ENCODE results near the gene CLTCL1.

The CLTCL1 gene

DNA sequence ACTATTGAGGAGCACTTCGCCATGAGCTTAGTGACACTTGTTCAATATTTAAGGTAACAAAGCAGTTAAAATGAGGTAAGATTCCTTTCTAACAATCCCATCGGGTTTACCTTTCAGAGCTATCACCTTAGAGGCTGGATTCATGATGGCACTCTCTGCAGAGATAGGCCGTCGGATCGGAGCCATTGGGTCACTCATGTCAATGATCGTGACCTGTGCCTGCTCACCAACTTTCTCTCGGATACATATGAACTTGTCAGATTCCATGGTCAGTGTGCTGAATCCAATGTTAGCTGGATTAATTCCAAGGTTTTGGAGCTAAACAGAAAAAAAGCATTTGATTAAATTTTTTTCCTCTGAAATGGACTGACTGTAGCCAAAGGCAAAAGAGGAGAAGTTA lies 16.0 kb downstream of the CLTCL1 start:
- TF ChIP-seq, protein P1, sequence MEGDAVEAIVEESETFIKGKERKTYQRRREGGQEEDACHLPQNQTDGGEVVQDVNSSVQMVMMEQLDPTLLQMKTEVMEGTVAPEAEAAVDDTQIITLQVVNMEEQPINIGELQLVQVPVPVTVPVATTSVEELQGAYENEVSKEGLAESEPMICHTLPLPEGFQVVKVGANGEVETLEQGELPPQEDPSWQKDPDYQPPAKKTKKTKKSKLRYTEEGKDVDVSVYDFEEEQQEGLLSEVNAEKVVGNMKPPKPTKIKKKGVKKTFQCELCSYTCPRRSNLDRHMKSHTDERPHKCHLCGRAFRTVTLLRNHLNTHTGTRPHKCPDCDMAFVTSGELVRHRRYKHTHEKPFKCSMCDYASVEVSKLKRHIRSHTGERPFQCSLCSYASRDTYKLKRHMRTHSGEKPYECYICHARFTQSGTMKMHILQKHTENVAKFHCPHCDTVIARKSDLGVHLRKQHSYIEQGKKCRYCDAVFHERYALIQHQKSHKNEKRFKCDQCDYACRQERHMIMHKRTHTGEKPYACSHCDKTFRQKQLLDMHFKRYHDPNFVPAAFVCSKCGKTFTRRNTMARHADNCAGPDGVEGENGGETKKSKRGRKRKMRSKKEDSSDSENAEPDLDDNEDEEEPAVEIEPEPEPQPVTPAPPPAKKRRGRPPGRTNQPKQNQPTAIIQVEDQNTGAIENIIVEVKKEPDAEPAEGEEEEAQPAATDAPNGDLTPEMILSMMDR (IDR thresholded peaks at IDR 0.05; ENCODE audit: low read depth, low read length) = no peak

DNA sequence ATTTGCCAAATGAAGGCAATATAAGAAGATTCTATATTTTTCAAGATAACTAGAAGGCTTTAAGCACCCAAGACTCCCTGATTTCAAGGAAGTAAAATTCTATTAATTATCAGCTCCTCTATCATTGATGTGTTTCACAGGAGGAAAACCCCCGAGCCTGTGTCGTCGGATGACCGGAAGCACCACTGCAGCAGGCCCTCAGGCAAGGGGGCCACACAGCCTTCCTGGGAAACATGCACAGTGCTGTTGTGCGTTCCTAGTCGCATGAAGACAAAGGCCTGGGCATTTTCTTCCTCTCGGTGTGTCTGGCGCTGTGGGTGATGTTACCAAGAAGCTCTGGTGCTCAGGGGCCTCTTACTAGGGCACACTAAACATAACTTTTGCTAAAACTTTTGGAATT lies 16.4 kb downstream of the CLTCL1 start:
- TF ChIP-seq, protein P1 (IDR thresholded peaks at IDR 0.05; ENCODE audit: low read depth, low read length) = no peak
- no peak overlapping the region for H3K4me3 ChIP-seq (ENCODE audit: low read depth, low read length)

More for the DNA sequence above, 16.0 kb downstream of the CLTCL1 start:
- no peak overlapping the region for H3K4me3 ChIP-seq (ENCODE audit: low read depth, low read length)

DNA sequence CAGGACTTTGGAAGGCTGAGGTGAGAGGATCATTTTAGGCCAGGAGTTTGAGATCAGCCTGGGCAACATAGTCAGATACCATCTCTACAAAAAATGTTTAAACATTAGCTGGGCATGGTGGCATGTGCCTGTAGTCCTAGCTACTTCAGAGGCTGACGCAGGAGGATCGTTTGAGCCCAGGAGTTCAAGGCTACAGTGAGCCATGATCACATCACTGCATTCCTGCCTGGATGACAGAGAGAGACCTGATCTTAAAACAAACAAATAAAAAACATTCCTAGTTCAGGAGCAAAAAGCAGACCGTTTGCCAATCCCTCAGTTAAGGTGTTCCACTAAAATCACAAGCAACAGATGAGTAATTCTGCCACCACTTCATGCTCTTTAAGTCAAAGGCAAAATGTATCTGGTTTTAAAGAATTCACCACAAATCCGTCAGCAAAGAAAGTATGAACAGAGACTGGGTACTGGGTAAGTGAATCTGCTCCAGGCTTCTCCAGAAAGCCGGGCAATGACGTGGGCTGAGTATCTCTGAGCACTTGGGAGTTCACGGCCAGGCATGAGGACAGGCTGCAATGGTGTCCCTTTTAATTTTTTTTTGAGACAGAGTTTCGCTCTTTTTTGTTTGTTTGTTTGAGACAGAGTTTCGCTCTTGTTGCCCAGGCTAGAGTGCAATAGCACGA lies 19.5 kb downstream of the CLTCL1 start:
- TF ChIP-seq, protein P1 (IDR thresholded peaks at IDR 0.05; ENCODE audit: low read depth, low read length) = no peak

GRCh38 chr22:19271273-19271855 lies 20.2 kb downstream of the CLTCL1 start:
- TF ChIP-seq, protein P1 (IDR thresholded peaks at IDR 0.05; ENCODE audit: low read depth, low read length) = no peak
- no peak overlapping the region for H3K4me3 ChIP-seq (ENCODE audit: low read depth, low read length)

More for the DNA sequence above, 19.5 kb downstream of the CLTCL1 start:
- H3K4me3 ChIP-seq (ENCODE audit: low read depth, low read length) = no peak overlapping the region

DNA sequence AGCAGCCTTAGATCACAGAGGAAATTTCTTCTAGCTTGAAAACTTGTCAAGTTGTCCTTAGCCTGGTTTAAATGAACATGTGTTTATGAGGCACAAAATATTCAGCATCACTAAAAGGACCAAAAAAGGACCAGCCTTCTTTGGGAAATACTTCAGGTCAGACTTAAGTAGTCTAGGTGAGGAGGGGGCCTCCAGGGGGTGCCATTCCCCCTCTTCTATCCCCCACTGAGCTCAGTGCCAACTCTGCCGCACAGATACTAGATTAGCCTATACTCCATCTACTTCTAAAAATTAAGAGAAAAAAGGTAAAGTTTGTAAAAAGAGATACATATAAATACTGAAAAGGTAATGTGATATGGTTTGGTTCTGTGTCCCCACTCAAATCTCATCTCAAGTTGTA lies 20.6 kb downstream of the CLTCL1 start:
- H3K4me3 ChIP-seq (ENCODE audit: low read depth, low read length) = no peak overlapping the region
- TF ChIP-seq, protein P1 (IDR thresholded peaks at IDR 0.05; ENCODE audit: low read depth, low read length) = no peak

DNA sequence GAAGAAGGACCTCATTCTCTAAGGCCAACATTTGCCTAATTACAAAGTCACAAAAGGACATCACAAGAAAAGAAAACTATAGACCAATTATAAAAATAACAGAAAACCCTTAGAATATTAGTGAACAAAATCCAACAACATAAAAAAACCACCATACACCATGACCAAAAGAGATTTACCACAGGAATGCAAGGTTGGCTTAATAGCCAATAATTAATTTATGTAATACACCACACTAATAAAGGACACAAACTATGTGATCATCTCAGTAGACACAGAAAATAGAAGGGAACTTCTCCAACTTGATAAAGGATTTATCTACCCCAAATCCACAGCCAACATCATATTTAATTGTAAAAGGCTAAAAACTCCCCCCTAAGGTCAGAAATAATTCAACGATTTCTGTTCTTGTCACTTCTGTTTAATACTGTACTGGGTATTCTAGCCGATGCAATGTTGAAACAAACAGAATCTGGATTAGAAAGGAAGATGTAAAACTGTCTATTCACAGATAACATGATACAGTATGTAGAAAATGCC lies 24.9 kb downstream of the CLTCL1 start:
- TF ChIP-seq, protein P1 (IDR thresholded peaks at IDR 0.05; ENCODE audit: low read depth, low read length) = no peak
- no peak overlapping the region for H3K4me3 ChIP-seq (ENCODE audit: low read depth, low read length)

GRCh38 chr22:19265779-19266178 lies 25.7 kb downstream of the CLTCL1 start:
- TF ChIP-seq, protein P1 (IDR thresholded peaks at IDR 0.05; ENCODE audit: low read depth, low read length) = no peak
- H3K4me3 ChIP-seq (ENCODE audit: low read depth, low read length) = no peak overlapping the region
